IPS-NIHi7 (cell line): ENCODE data around the gene CEBPG.

Experiments used
- DNase-seq: peaks from one replicate; pipeline ENCODE4 v3.0.0; 2012; ENCODE audit warnings: mixed read lengths; ENCODE audit errors: extremely low spot score

The CEBPG gene

GRCh38 chr19:33373453-33374235 is at the start of gene CEBPG:
Gene CEBPG (plus strand): TSS chr19:33373709. CDS start chr19:33379240, 5,531 bp downstream.
- peak; percentile 99 for DNase-seq

DNA sequence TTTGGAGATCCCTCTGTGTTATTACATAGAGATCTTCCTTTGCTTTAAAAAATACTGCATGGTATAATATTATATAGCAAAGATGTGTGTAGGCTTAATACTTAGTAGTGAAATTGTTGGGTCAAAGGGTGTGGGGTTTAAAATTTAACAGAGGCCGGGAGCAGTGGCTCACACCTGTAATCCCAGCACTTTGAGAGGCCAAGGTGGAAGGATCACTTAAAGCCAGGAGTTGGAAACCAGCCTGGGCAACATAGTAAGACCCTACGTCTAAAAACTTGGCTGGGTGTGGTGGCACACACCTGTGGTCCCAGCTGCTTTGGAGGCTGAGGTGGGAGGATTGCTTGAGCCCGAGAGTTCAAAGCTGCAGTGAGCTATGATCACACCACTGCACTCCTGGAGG is 48.9 kb upstream of the CEBPG start:
- no peak for DNase-seq

DNA sequence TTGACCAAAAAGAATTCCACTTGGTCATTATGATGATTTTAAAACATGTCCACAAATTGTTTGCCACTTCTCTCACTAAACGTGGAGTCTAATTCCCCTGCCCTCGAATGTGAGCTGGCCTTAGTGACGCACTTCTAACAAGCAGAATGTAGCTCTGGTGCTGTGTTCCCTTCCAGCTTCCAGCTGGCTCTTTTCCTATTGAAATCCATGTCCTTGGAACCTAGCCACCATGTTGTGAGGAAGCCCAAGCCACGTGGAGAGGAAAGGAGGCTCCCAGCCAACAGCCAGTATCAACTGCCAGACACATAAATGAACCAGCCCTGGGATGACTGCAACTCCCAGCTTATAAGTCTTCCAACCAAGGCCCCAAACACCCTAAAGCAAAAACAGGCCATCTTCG is 47.6 kb upstream of the CEBPG start:
- no peak for DNase-seq

GRCh38 chr19:33329060-33329459 is 44.4 kb upstream of the CEBPG start:
- DNase-seq = no peak

- no peak for DNase-seq
Measured at GRCh38 chr19:33329736-33330135, 43.8 kb upstream of the CEBPG start.

- no peak for DNase-seq
Measured at GRCh38 chr19:33332248-33332647, 41.3 kb upstream of the CEBPG start.

GRCh38 chr19:33333151-33333550 is 40.4 kb upstream of the CEBPG start:
- DNase-seq = no peak

DNA sequence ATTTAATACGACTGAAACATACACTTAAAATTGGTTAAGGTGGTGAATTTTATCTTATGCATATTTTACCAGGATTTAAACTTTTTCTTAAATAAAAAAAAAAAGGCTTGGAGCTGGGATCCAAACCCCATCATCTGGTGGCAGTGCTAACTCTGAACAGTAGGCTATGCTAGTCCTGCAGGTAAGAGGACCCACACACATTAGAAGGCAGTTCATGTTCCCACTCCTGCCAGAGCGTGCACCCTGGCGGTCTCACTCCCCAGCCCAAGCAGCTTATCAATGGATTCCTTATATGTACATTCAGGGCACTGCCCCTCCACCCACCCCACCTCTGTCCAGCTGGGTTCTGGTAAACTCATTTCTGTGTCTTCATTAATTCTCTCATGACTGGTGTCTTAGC is 39.9 kb upstream of the CEBPG start:
- DNase-seq = no peak

- DNase-seq = no peak
Measured at GRCh38 chr19:33334271-33334670, 39.2 kb upstream of the CEBPG start.

GRCh38 chr19:33335446-33335845 is 38.1 kb upstream of the CEBPG start:
- DNase-seq = no peak

GRCh38 chr19:33339016-33339984 is 34.2 kb upstream of the CEBPG start:
- DNase-seq = no peak

DNA sequence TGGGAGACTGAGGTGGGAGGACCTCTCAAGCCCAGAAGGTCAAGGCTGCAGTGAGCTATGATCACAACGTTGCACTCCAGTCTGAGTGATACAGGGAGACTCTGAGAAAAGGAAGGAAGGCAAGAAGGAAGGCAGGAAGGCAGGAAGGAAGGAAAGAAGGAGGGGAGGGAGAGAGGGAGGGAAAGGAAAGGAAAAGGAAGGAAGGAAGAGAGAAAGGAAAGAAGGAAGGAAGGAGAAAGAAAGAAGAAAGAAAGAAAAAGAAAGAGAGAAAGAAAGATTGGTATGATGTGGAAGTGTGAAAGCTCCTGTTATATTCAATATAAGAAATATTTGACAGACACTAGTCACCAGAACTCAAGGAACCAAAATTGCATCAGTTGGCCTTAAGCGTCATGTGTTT is 32.5 kb upstream of the CEBPG start:
- no peak for DNase-seq

DNA sequence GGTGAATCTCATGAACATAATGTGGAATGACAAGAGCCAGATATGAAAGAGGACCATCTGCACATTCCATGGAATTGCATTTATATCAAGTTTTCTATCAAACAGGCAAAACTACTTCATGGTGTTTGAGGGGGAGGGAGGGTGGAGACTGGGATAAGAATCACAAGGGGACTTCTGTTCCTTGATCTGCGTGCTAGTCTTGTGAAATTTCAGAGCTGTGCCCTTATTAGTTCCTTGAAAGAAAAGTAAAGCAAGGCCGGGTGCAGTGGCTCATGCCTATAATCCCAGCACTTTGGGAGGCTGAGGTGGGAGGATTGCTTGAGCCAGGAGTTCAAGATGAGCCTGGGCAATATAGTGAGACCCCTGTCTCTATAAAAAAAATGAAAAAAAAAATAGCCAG is 30.2 kb upstream of the CEBPG start:
- DNase-seq = no peak

- peak; percentile 56 for DNase-seq
Measured at GRCh38 chr19:33343859-33344572, 29.5 kb upstream of the CEBPG start.

DNA sequence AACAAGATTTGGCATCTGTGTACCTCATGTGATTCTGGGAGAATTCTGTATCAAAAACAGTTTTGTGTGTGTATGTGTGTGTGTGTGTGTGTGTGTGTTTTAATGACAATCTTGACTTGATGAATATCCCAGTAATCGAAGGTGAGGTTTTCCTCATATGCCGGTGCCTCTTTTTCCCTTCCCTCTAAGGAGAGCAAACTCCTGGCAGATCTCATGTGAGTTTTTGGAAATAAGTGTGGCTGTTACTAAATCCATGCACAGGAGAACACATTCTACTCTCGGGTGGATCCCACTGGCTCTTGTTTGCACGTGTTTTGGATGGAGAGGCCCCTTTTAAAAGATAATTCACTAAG is 29.0 kb upstream of the CEBPG start:
- DNase-seq = no peak

DNA sequence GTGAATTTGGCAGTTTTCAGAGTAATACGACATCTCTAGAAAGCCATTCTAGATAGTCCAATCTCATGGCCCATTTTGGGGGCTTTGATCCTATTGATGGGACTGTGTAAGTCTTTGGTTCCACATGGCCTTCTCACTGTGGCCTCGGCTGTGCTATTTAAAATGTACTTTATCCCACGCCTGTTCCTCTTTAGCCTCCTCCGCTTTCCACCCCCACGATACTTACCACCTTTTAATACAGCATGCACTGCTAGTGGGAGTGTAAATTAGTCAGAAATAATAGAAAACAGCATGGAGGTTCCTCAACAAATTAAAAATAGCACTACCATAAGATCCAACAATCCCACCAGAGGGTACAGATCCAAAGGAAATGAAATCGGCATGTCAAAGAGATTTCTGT is 28.3 kb upstream of the CEBPG start:
- DNase-seq = no peak

DNA sequence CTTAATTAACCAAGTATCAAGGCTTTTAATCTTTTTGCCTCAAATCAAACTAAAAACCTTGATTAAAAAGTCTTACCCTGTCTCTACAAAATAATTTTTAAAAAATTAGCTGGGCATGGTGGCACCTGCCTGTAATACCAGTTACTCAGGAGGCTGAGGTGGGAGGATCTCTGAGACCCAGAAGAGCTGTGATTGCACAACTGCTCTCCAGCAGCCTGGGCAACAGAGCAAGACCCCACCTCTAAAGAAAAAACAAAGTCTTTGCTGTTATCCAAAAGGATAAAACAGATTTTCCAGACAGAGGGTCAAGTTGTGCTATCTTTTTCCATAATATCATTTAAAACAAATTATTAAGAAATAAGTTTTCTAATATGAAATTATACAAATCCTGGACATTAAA is 26.8 kb upstream of the CEBPG start:
- DNase-seq = no peak

- no peak for DNase-seq
Measured at GRCh38 chr19:33347300-33347699, 26.2 kb upstream of the CEBPG start.

DNA sequence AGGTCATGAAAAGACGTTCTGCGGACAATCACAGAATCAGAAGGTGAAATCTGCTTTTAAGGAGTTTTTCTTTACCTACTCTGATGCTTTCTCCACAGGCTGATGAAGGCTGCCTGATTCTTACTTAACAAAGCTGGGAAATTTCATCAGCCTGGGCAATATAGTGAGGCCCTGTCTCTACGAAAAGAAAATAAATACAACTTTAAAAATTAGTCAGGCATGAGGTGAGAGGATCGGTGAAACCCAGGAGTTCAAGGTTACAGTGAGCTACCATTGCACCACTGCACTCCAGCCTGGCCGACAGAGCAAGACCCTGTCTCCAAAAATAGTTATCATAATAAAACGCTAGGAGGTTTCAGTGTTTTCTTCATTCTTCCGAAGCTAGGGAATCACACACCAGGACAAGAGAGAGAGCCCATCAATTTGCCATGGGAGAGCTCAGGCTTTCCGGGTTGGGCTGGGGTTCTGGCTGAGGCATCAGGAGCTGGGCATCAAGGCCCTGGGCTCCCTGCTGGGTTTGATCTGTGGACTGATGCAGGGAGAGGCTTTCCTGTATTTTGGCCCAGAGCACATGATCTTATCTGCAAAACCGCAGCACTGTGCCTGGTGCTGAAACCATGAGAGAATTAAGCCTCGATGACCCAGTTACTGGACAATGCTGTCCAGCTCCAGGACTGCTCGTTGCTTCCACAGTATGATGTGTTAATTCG is 25.1 kb upstream of the CEBPG start:
- DNase-seq = no peak

DNA sequence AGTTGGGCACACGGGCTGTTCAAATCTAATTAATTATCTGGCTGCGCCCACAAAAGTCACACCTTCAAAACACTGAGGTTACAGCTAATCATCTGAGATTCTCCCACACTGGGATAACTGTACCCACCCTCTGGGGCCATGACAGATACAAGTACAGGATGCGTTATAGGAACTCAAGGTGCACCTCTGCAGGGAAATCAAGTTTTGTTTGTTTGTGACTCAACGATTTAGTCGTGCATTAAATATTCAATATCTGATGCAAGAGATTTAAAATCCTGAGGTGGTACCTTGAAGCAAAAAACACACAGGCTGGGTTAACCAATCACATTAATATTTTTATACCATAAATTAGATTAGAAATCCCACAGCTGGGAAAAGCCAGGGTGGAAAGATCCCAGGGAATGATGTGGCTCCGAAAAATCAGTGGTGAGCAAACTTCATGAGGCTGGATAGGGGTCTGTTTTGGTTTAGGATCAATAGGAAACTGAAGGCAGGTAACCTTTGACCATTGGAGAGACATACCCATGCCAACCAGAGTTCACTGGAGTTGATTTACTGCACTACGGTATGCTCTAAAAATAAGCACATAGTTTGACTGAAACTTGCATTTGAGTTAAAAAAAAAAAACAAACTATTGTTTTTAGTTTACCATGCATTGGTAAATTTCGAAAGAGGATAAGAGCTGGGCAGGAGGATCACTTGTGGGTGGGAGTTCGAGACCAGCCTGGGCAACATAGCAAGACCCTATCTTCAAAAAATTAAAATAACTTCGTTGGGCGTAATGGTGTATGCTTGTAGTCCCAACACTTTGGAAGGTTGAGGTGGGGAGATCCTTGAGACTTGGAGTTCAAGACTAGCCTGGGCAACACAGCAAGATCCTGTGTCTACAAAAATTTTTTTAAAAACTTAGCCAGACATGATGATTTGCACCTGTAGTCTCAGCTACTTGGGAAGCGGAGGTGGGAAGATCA is 23.9 kb upstream of the CEBPG start:
- DNase-seq = no peak
